Measurements from ENCODE around the gene P3H2.

Gene P3H2

DNA sequence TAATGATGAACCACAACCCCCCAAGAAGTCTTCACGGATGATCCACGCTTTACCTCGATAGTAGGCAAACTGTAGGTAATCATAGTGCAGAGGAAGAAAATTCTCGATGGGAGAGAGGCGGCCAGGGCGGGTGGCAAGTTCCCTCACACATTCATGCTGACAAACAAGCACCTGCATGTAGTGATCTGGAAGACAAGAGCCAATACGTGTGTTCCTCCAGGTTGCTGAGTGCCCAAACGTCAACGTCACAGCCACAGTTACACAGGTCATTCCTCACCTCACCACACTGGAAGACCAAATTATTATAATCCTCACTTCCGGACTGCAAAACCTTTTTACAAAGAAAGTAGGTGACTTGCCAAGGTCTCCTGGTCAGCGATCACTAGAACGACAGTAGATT, 131.8 kb downstream of the P3H2 start:
- no peak for TF ChIP-seq CTCF (conservative IDR thresholded peaks at IDR 0.05; ENCODE audit: low read depth, low read length)

GRCh38 chr3:189988322-189988721, 132.4 kb downstream of the P3H2 start:
- no peak for TF ChIP-seq CTCF (conservative IDR thresholded peaks at IDR 0.05; ENCODE audit: low read depth, low read length)
- no peak overlapping the region for H3K4me3 ChIP-seq (ENCODE audit: low read depth, low read length)
- no peak for DNase-seq (ENCODE audit: low read depth)

More for the DNA sequence above, 131.8 kb downstream of the P3H2 start:
- no peak overlapping the region for H3K4me3 ChIP-seq (ENCODE audit: low read depth, low read length)
- DNase-seq (ENCODE audit: low read depth) = no peak

GRCh38 chr3:189985948-189986347, 134.7 kb downstream of the P3H2 start:
- H3K4me3 ChIP-seq (ENCODE audit: low read depth, low read length) = no peak overlapping the region
- no peak for TF ChIP-seq CTCF (conservative IDR thresholded peaks at IDR 0.05; ENCODE audit: low read depth, low read length)
- DNase-seq (ENCODE audit: low read depth) = peak; percentile 36

GRCh38 chr3:189983612-189984011, 137.1 kb downstream of the P3H2 start:
- no peak for TF ChIP-seq CTCF (conservative IDR thresholded peaks at IDR 0.05; ENCODE audit: low read depth, low read length)
- no peak overlapping the region for H3K4me3 ChIP-seq (ENCODE audit: low read depth, low read length)
- no peak for DNase-seq (ENCODE audit: low read depth)

DNA sequence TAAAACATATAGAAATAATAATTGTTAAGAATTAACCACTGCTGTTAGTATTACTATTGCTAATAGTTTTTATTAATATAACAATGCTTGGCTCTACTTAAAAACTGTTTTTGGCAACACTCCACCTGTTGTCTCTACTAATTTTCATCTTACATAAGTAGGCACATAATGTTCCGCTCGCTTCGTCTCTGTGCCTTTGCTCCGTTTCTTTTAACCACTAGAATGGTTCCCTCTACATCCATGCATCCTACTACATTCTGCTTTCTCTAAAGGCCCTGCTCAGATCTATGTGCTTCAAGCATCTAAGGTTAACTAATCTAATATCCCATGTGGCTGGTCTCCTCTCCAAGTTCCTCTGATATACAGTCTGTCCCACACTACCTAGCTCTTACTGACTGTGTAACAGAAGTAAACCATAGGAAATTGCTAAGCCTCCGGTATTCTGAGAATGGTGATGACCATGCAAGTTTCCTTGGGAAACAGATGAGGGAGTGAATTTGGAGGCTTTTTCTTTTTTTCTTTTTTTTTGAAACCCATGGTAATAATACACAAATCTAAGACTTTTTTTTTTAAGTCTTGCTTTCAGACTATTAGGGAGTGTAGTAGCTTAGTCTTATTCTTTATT, 138.3 kb downstream of the P3H2 start:
- H3K4me3 ChIP-seq (ENCODE audit: low read depth, low read length) = no peak overlapping the region
- no peak for DNase-seq (ENCODE audit: low read depth)
- no peak for TF ChIP-seq CTCF (conservative IDR thresholded peaks at IDR 0.05; ENCODE audit: low read depth, low read length)

DNA sequence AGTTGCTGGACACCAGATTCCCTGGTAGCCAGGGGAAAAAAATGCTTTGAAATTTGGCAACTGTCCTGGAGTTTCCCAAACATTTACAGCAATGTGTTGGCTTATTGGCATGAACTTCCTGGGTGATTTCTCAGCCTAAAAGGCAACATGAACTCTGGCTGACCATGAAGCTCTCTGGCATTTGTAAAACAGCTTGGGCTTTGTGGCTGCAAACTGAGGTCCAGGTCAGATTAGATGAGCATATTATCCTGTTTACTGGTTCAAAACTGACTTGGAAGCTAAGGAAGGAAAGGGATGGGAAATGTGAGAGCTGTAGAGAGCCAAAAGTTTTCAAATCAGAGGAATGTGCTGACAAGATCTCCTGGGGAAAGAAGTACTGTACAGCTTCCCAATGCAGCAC, 139.0 kb downstream of the P3H2 start:
- DNase-seq (ENCODE audit: low read depth) = peak; percentile 72
- H3K4me3 ChIP-seq (ENCODE audit: low read depth, low read length) = no peak overlapping the region
- TF ChIP-seq CTCF (conservative IDR thresholded peaks at IDR 0.05; ENCODE audit: low read depth, low read length) = no peak

- DNase-seq (ENCODE audit: low read depth) = no peak
- no peak overlapping the region for H3K4me3 ChIP-seq (ENCODE audit: low read depth, low read length)
- TF ChIP-seq CTCF (conservative IDR thresholded peaks at IDR 0.05; ENCODE audit: low read depth, low read length) = no peak
Observed at GRCh38 chr3:189978753-189979152, 141.9 kb downstream of the P3H2 start.

Data from choroid plexus epithelial cell (primary cell).